Stimulated activated CD4-positive, alpha-beta T cell treated with anti-CD3 and anti-CD28 coated beads, Interleukin-4, amount 100 ng/mL, for 4 hours (primary cell): Measurements from ENCODE around the gene COX6A1.

Experiments used
- DNase-seq, 2 experiments: peaks; one replicate each; pipeline ENCODE4 v3.0.0-alpha.2; 2020

The COX6A1 gene

DNA sequence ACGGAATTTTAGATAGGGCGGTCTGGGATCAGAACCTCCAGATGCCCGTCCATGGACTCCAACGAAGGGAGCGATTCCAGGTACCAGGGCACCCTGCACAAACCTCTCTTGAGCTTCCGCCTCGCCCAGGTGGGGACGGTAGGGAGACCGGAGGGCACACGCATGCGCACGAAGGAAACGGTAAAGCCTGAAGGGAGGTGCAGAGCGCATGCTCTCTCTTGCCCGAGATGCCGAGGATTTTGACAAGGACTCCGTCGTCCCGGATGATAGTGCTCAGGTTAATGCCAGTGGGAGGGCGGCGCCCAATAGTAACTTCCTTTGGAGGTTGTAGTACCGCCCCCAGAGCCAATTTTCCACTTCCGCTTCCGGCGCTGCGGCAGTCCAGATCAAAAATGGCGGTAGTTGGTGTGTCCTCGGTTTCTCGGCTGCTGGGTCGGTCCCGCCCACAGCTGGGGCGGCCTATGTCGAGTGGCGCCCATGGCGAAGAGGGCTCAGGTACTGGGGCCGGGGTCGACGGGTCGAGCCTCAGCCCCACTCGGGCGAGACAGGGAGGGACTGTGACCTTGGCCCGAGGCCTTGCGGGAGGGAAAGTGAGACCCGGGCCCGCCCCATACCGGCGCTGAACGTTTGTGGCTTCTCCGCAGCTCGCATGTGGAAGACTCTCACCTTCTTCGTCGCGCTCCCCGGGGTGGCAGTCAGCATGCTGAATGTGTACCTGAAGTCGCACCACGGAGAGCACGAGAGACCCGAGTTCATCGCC lies at the start of gene COX6A1:
Gene COX6A1 (plus strand): TSS at position 379 of the 760 bp plus-strand sequence. CDS start 14 bp downstream, at position 393.
- peak; percentile 93 to 99 for DNase-seq

DNA sequence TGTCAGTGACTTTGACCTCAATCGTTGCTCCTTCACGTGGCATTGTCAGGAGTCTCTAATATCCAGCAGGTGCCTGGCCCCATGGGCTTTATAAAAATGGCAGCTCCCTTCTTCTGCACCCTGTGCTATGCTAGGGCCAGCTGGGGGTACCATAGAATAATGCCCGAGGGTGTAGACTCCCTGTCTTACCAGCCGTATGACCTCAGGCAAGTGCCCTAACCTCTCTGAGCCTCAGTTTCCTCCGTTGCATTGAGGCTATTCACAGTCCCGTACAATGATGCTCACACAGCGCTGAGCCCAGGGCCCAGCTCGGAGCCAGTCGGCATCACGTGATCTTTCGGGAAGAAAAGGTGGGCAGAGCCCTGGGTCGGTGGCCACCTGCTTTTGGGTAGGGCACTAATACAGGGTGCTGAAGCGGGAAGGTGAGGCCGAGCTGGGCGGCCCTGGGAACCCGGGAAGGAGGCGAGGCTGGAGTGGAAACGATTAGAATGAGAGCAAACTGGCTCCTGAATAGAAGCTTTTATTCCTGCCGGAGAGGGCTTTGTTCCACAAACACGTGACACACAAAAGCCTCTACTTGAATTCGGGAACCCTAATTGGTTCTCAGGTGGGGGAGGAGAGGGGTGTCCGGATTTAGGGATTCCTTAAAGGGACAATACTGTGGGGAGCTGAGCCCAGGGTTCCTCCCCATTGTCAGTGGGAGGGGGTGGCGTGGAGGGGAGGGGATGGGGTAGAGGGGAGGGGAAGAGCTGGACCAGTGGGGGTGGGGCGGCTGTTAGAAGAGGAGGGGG lies 49.0 kb upstream of the COX6A1 start:
- no peak for DNase-seq

GRCh38 chr12:120390540-120391120 lies 47.3 kb upstream of the COX6A1 start:
- no peak for DNase-seq

GRCh38 chr12:120394483-120395367 lies 43.2 kb upstream of the COX6A1 start:
- DNase-seq: no peak

DNA sequence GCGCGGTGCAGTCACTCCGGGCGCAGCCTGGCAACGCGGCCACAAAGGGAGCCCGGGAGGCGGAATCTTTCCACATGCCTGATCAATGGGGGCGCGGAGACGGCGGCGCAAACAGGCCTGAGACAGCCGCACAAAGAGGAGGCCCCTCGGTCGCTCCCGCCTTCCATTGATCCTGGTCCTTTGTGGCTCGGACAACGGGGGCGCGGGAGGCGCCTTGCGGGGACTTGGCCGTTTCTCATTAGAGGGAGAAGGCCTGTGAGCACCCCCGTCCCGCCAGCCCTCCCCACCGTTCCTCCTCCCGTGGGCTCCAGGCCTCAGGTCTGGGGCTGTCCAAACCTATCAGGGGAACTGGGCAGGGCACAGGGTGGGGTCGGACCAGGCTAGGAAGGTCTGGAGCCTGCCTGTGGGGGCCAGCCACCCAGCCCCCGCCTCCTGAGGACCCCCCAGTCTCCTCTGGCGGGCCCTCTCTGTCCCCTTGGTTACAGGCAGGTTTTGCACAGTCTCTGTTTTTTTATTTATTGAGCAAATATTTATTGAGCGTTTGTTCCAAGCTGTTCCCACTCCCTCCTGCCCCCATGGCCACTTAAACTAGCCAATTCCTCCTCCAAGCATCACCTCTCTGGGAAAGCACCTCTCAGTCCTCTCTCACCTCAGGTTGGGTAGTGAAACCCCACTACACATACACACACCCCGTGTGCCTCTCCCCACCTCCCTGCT lies 39.9 kb upstream of the COX6A1 start:
- no peak for DNase-seq

GRCh38 chr12:120399531-120399930 lies 38.4 kb upstream of the COX6A1 start:
- no peak for DNase-seq

GRCh38 chr12:120402217-120402616 lies 35.7 kb upstream of the COX6A1 start:
- DNase-seq: no peak

DNA sequence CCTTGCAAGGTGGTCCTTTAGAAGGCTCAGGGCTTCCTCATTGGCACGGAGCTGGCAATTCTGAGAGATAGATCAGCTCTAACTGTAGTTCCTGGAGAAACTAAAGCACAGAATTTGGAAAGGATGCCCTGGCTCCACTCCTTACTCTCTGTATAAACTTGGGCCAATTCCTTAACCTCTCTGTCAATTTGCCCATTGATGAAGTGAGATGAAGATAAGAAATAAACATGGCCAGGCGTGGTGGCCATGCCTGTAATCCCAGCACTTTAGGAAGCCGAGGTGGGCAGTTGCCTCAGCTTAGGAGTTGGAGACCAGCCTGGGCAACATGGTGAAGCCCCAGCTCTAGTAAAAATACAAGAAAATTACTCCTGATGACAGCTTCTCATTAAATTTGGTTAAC lies 34.0 kb upstream of the COX6A1 start:
- DNase-seq: no peak

GRCh38 chr12:120404271-120404670 lies 33.6 kb upstream of the COX6A1 start:
- DNase-seq: no peak

- DNase-seq: no peak
These were observed 31.8 kb upstream of the COX6A1 start for GRCh38 chr12:120406069-120406468.

GRCh38 chr12:120406553-120406952 lies 31.4 kb upstream of the COX6A1 start:
- no peak for DNase-seq

DNA sequence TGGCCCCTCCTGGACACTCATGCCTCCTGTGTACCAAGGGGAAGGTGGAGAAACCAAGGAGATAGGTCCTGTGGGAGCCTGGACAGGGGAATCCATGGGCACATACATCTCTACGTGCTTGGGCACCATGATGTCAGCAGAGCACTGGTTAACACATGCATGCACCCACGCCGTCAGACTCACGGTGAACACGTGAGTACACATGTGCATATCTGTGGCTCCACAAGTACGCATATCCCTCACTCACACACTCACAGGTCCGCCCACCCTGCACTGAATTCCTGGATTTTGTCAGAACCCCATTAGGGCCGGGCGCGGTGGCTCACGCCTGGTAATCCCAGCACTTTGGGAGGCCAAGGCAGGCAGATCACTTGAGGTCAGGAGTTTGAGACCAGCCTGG lies 29.1 kb upstream of the COX6A1 start:
- DNase-seq: no peak

- DNase-seq: no peak
These were observed 25.5 kb upstream of the COX6A1 start for GRCh38 chr12:120412421-120412820.

GRCh38 chr12:120413901-120414695 lies 23.8 kb upstream of the COX6A1 start:
- DNase-seq: no peak

GRCh38 chr12:120416490-120417216 lies 21.3 kb upstream of the COX6A1 start:
- no peak for DNase-seq

- DNase-seq: no peak
These were observed 19.9 kb upstream of the COX6A1 start for GRCh38 chr12:120417917-120418580.

DNA sequence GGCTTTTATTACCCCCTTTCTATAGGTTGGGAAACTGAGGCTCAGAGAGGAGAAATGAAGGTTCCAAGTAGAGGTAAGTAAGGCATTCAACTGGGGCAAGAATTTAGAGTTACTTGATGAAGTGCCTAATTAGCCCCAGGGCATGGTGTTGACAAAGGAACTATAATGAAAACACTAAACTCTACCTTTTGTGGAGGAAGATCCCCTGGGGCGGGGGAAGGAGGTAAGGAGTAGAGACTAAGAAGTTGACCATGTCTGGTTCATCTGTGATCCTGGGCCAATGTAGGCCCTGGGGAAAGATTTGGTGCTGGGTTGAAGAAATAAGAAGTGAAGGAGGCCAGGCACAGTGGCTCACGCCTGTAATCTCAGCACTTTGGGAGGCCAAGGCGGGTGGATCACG lies 16.2 kb upstream of the COX6A1 start:
- no peak for DNase-seq

DNA sequence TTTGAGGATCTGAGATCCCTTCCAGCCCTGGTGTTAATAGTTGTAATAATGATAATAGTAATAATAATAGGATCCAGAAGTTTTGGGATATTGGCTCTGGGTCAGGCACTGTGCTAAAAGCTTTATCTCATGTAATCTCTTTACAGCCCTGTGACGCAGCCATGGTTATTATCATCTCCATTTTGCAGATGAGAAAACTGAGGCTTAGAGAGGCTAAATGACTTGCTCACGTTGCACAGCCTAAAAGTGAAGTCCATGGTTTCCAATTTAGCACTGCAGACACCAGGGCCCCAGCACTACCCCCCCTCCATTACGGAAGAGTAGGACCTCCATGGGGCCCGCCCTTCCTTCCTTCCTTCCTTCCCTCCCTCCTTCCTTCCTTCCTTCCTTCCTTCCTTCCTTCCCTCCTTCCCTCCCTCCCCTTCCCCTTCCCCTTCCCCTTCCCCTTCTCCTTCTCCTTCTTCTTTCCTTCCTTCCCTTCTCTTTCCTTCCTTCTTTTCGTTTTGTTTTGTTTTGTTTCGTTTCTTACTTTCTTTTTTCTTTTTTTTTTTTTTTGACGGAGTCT lies 14.9 kb upstream of the COX6A1 start:
- no peak for DNase-seq

GRCh38 chr12:120425797-120426196 lies 12.1 kb upstream of the COX6A1 start:
- no peak for DNase-seq
